ENCODE results near the gene FAM161B. TPM values are rescaled to one million over a fixed set of nuclear protein-coding genes. Genes with fewer than 3 reads are reported as not detected.

FAM161B gene
- total and polyA plus RNA-seq, 2 of the 8 experiments (the other 6 are each of a cell fraction or from before 2014, with no cell fraction given): 0.14 to 0.32 TPM

DNA sequence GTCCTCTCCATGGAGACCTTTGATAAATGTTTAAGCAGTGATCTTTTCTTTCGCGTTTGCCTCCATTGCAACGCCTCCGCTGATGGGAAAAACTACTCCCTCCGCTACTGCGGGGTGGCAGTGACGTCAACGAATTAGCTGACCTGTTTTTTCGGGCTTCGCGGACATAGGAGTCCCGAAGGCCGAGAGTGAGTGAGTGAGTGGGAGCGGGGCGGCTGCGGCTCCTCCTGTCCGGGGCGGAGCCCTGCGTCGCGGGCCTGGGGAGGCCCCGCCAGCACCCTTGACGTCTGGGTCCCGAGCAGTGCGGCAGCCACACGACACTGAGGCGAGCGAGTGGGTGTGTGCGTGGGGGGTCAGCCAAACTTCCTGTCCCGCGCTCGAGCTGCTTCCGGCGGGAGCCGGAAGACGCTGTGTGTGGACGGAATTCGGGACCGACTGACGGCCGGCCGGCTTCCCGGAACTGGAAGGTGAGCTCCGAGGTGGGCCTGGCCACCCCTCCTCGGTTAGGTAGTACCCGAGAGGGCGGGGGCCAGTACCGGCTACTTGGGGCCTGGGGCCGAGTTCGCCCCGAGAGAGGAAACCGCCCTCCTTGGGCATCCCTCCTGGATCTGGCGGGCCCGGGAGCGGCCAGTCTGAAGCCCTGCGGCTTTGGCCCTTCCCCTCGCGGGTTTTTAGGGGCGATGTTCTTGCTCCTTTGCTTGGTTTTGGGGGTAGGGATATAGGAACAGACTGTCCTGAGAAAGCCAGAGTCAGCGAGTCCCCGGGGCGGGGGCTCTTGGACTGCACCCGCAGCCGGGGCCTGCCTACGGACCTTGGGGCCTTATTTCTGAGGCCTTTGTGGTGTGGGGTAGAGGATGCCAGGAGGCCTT, 63.2 kb downstream of the FAM161B start, which contains the start of gene ZNF410 (continued):
- TF ChIP-seq CHD2 (IDR thresholded peaks at IDR 0.05; ENCODE audit: low read length) (0 out of 2 replicates have a peak, but pooled peaks have one; percentile 16), BACH1 (IDR thresholded peaks at IDR 0.05; ENCODE audit: low read length) (peak; percentile 74; the same call in 1 of the 2 replicates), FOSL1 (IDR thresholded peaks at IDR 0.05; ENCODE audit: insufficient read depth, low read depth, low read length) (no peak), YY1 (IDR thresholded peaks at IDR 0.05; ENCODE audit: low read depth, low read length) (0 out of 2 replicates have a peak, but pooled peaks have one; percentile 62), PHF8 (conservative IDR thresholded peaks at IDR 0.05; ENCODE audit: low read depth, low read length) (peak; percentile 68), POLR2A (IDR thresholded peaks at IDR 0.05; ENCODE audit: control extremely low read depth in 1 of 2, low read depth in 2 of 2, low read length in 2 of 2) (peak; percentile 38 to 60), SP1 (IDR thresholded peaks at IDR 0.05; ENCODE audit: low read depth, low read length) (no peak), MAFK (IDR thresholded peaks at IDR 0.05; ENCODE audit: low read depth, low read length) (no peak), POU5F1 (IDR thresholded peaks at IDR 0.05; ENCODE audit: low read depth, low read length) (no peak), ZNF274 (IDR thresholded peaks at IDR 0.05; ENCODE audit: borderline replicate concordance, extremely low read depth, low read length) (no peak), NRF1 (IDR thresholded peaks at IDR 0.05; ENCODE audit: low read depth, low read length) (no peak), TEAD4 (IDR thresholded peaks at IDR 0.05; ENCODE audit: low read depth, low read length) (no peak), SIN3A (conservative IDR thresholded peaks at IDR 0.05 in 1 of 2, IDR thresholded peaks at IDR 0.05 in 1 of 2; ENCODE audit: low read depth in 1 of 2, low read length in 2 of 2) (peak in 1 of 2 experiments; percentile 80; a peak in 2 of 4 replicates), EGR1 (IDR thresholded peaks at IDR 0.05; ENCODE audit: borderline replicate concordance, low read depth, low read length) (peak; percentile 84), SP4 (IDR thresholded peaks at IDR 0.05; ENCODE audit: low read length) (no peak), JUN (IDR thresholded peaks at IDR 0.05; ENCODE audit: low read depth, low read length) (0 out of 2 replicates have a peak, but pooled peaks have one; percentile 32), CBX5 (IDR thresholded peaks at IDR 0.05; ENCODE audit: low read depth, low read length) (no peak), CHD1 (IDR thresholded peaks at IDR 0.05; ENCODE audit: low read depth, low read length) (no peak), RAD21 (IDR thresholded peaks at IDR 0.05 in 1 of 2, conservative IDR thresholded peaks at IDR 0.05 in 1 of 2; ENCODE audit: low read depth in 2 of 2, low read length in 2 of 2) (no peak), CEBPB (IDR thresholded peaks at IDR 0.05; ENCODE audit: low read depth, low read length) (no peak), POLR2AphosphoS5 (IDR thresholded peaks at IDR 0.05; ENCODE audit: low read depth, low read length) (peak; percentile 71)
- TF ChIP-seq, protein P1, sequence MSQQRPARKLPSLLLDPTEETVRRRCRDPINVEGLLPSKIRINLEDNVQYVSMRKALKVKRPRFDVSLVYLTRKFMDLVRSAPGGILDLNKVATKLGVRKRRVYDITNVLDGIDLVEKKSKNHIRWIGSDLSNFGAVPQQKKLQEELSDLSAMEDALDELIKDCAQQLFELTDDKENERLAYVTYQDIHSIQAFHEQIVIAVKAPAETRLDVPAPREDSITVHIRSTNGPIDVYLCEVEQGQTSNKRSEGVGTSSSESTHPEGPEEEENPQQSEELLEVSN (IDR thresholded peaks at IDR 0.05): peak; percentile 27; the same call in 1 of the 2 replicates
- TF ChIP-seq, protein P2, sequence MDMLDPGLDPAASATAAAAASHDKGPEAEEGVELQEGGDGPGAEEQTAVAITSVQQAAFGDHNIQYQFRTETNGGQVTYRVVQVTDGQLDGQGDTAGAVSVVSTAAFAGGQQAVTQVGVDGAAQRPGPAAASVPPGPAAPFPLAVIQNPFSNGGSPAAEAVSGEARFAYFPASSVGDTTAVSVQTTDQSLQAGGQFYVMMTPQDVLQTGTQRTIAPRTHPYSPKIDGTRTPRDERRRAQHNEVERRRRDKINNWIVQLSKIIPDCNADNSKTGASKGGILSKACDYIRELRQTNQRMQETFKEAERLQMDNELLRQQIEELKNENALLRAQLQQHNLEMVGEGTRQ (IDR thresholded peaks at IDR 0.05; ENCODE audit: low read length): no peak
